ENCODE results near the gene VDR.

VDR gene

DNA sequence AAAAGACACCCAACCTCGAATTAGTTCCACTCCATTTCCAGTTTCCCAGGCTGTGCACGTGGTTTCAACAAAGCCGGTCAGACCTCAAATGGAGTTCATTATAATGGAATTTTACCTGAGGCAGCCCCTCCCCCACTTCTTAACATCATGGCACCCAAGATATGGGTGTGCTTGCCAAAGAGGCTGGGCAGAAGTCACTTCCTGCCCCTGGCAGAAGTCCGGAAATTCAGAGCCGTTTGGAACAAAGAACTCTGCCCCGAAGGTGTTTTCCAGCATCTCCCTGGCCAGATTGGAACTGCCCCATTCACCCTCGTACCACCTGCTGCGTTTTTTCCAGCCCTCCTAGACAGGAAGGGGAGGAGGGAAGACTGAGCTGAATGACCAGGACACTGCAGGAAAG, 8.2 kb downstream of the VDR start:
- no peak for ATAC-seq
- TF ChIP-seq, protein P1, sequence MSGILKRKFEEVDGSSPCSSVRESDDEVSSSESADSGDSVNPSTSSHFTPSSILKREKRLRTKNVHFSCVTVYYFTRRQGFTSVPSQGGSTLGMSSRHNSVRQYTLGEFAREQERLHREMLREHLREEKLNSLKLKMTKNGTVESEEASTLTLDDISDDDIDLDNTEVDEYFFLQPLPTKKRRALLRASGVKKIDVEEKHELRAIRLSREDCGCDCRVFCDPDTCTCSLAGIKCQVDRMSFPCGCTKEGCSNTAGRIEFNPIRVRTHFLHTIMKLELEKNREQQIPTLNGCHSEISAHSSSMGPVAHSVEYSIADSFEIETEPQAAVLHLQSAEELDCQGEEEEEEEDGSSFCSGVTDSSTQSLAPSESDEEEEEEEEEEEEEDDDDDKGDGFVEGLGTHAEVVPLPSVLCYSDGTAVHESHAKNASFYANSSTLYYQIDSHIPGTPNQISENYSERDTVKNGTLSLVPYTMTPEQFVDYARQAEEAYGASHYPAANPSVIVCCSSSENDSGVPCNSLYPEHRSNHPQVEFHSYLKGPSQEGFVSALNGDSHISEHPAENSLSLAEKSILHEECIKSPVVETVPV (CRISPR knock-in tag; IDR thresholded peaks at IDR 0.05) = no peak
- TF ChIP-seq PATZ1 (CRISPR knock-in tag; IDR thresholded peaks at IDR 0.05; ENCODE audit: borderline replicate concordance) (no peak), ARNTL (CRISPR knock-in tag; IDR thresholded peaks at IDR 0.05; ENCODE audit: borderline replicate concordance, low read depth) (no peak), ZNF565 (CRISPR knock-in tag; conservative IDR thresholded peaks at IDR 0.05; ENCODE audit: low read depth) (no peak), POU6F1 (CRISPR knock-in tag; IDR thresholded peaks at IDR 0.05; ENCODE audit: borderline replicate concordance, low read depth) (no peak)

- no peak for ATAC-seq
- TF ChIP-seq RARB (CRISPR knock-in tag; IDR thresholded peaks at IDR 0.05) = no peak
- TF ChIP-seq OSR1 (CRISPR knock-in tag; IDR thresholded peaks at IDR 0.05) = no peak
- TF ChIP-seq POU6F1 (CRISPR knock-in tag; IDR thresholded peaks at IDR 0.05; ENCODE audit: borderline replicate concordance, low read depth) = no peak
- TF ChIP-seq ZNF8 (CRISPR knock-in tag; IDR thresholded peaks at IDR 0.05) = no peak
- TF ChIP-seq ISL1 (CRISPR knock-in tag; IDR thresholded peaks at IDR 0.05) = no peak
- no peak for TF ChIP-seq PPARA (CRISPR knock-in tag; IDR thresholded peaks at IDR 0.05; ENCODE audit: borderline replicate concordance)
- TF ChIP-seq SNAI2 (CRISPR knock-in tag; IDR thresholded peaks at IDR 0.05) = no peak
- no peak for TF ChIP-seq CSDC2 (CRISPR knock-in tag; IDR thresholded peaks at IDR 0.05)
- TF ChIP-seq TCF4 (CRISPR knock-in tag; IDR thresholded peaks at IDR 0.05; ENCODE audit: borderline replicate concordance) = no peak
- TF ChIP-seq ARNTL (CRISPR knock-in tag; IDR thresholded peaks at IDR 0.05; ENCODE audit: borderline replicate concordance, low read depth) = no peak
- TF ChIP-seq PATZ1 (CRISPR knock-in tag; IDR thresholded peaks at IDR 0.05; ENCODE audit: borderline replicate concordance) = no peak
- no peak for TF ChIP-seq ZNF565 (CRISPR knock-in tag; conservative IDR thresholded peaks at IDR 0.05; ENCODE audit: low read depth)
- TF ChIP-seq, protein P1 (CRISPR knock-in tag; IDR thresholded peaks at IDR 0.05) = no peak
- no peak for TF ChIP-seq ESRRG (CRISPR knock-in tag; IDR thresholded peaks at IDR 0.05)
- no peak for TF ChIP-seq GLIS3 (CRISPR knock-in tag; IDR thresholded peaks at IDR 0.05)
- TF ChIP-seq, protein P2, sequence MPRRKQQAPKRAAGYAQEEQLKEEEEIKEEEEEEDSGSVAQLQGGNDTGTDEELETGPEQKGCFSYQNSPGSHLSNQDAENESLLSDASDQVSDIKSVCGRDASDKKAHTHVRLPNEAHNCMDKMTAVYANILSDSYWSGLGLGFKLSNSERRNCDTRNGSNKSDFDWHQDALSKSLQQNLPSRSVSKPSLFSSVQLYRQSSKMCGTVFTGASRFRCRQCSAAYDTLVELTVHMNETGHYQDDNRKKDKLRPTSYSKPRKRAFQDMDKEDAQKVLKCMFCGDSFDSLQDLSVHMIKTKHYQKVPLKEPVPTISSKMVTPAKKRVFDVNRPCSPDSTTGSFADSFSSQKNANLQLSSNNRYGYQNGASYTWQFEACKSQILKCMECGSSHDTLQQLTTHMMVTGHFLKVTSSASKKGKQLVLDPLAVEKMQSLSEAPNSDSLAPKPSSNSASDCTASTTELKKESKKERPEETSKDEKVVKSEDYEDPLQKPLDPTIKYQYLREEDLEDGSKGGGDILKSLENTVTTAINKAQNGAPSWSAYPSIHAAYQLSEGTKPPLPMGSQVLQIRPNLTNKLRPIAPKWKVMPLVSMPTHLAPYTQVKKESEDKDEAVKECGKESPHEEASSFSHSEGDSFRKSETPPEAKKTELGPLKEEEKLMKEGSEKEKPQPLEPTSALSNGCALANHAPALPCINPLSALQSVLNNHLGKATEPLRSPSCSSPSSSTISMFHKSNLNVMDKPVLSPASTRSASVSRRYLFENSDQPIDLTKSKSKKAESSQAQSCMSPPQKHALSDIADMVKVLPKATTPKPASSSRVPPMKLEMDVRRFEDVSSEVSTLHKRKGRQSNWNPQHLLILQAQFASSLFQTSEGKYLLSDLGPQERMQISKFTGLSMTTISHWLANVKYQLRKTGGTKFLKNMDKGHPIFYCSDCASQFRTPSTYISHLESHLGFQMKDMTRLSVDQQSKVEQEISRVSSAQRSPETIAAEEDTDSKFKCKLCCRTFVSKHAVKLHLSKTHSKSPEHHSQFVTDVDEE (CRISPR knock-in tag; IDR thresholded peaks at IDR 0.05) = no peak
- TF ChIP-seq ZFP30 (CRISPR knock-in tag; IDR thresholded peaks at IDR 0.05) = no peak
These were observed 8.8 kb downstream of the VDR start for GRCh38 chr12:47896022-47896421.
